Stimulated activated CD4-positive, alpha-beta T cell treated with anti-CD3 and anti-CD28 coated beads, TNF-alpha, amount 100 ng/mL, for 24 hours (primary cell): Measurements from ENCODE around the gene SLC66A2.
"Not testable (repeated sequence)": the region's sequence is repeated elsewhere in the genome, so short reads cannot be mapped to it uniquely, and the experiment has no call there.

ENCODE experiments used
- DNase-seq, 3 experiments: peaks; one replicate each; pipeline ENCODE4 v3.0.0-alpha.2; 2020; ENCODE audit warnings: low read depth in 3 of 3

Gene SLC66A2

GRCh38 chr18:79881695-79882094 lies 69.8 kb downstream of the SLC66A2 start:
- no peak for DNase-seq

GRCh38 chr18:79879566-79879965 lies 71.9 kb downstream of the SLC66A2 start:
- DNase-seq: no peak

- no peak for DNase-seq
Measured at GRCh38 chr18:79878741-79879378, 72.6 kb downstream of the SLC66A2 start.

- DNase-seq: not testable (repeated sequence)
Measured at GRCh38 chr18:79878246-79878645, 73.2 kb downstream of the SLC66A2 start.

- no peak for DNase-seq
Measured at GRCh38 chr18:79877163-79878091, 74.0 kb downstream of the SLC66A2 start.

- no peak for DNase-seq
Measured at GRCh38 chr18:79876497-79876896, 75.0 kb downstream of the SLC66A2 start.

- DNase-seq: no peak
Measured at GRCh38 chr18:79875931-79876461, 75.5 kb downstream of the SLC66A2 start.

- no peak for DNase-seq
Measured at GRCh38 chr18:79875531-79875919, 75.9 kb downstream of the SLC66A2 start.

- DNase-seq: no peak
Measured at GRCh38 chr18:79874553-79875530, 76.6 kb downstream of the SLC66A2 start.

- no peak for DNase-seq
Measured at GRCh38 chr18:79873449-79874110, 77.9 kb downstream of the SLC66A2 start.

GRCh38 chr18:79872527-79873444 lies 78.7 kb downstream of the SLC66A2 start:
- no peak for DNase-seq

- no peak for DNase-seq
Measured at GRCh38 chr18:79871481-79872091, 79.9 kb downstream of the SLC66A2 start.

GRCh38 chr18:79871026-79871390 lies 80.4 kb downstream of the SLC66A2 start:
- DNase-seq: no peak

GRCh38 chr18:79870301-79871025 lies 81.0 kb downstream of the SLC66A2 start:
- DNase-seq: no peak

GRCh38 chr18:79869591-79870300 lies 81.7 kb downstream of the SLC66A2 start:
- DNase-seq: no peak

GRCh38 chr18:79868811-79869541 lies 82.5 kb downstream of the SLC66A2 start:
- no peak for DNase-seq

GRCh38 chr18:79868168-79868784 lies 83.2 kb downstream of the SLC66A2 start:
- DNase-seq: no peak
